Stimulated activated effector memory CD8-positive, alpha-beta T cell treated with anti-CD3 and anti-CD28 coated beads, Interleukin-12 subunit alpha, Interleukin-12 subunit beta, amount 100 ng/mL, for 72 hours (primary cell): ENCODE results near the gene TYW1.
"Not testable (repeated sequence)": the region's sequence is repeated elsewhere in the genome, so short reads cannot be mapped to it uniquely, and the experiment has no call there.

Experiments
- ATAC-seq: fragments of 150-1000 bp; cut with Tn5 transposase; 2 replicates; pipeline ENCODE4 v1.10.0; 2021
- DNase-seq, 2 donors: peaks; one replicate each; pipeline ENCODE4 v3.0.0; 2021 to 2022; ENCODE audit warnings: low spot score in 2 of 2
- H3K27ac Mint-ChIP-seq: one replicate; pipeline ENCODE4 v1.8.0; 2022; ENCODE audit warnings: mild to moderate bottlenecking, mixed read lengths
- H3K36me3 Mint-ChIP-seq: one replicate; pipeline ENCODE4 v1.8.0; 2022; ENCODE audit warnings: mild to moderate bottlenecking, mixed read lengths
- H3K4me1 Mint-ChIP-seq: one replicate; pipeline ENCODE4 v1.8.0; 2022; ENCODE audit warnings: mixed read lengths
- H3K4me3 Mint-ChIP-seq: one replicate; pipeline ENCODE4 v1.8.0; 2022; ENCODE audit warnings: mild to moderate bottlenecking, mixed read lengths
- H3K9me3 Mint-ChIP-seq: one replicate; pipeline ENCODE4 v1.8.0; 2022; ENCODE audit warnings: mixed read lengths

The TYW1 gene

DNA sequence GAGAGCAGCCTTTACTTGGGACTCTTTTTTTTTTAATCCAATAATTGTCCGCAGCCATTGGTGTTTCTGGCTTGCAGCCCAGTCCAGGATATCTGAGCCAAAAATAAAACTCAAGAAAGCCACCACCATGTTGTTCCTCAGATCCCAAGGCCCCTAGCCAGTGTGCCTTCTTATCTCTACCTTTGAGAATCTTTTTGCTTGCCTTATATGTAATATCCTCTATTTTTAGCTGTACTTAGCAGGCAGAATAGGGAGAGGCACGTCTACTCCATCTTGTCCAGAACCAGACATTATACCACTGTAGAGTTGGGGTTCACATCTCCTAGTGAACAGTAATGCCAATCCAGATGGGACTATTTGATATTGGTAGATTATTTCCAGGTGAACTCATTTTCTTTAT is 209.1 kb downstream of the TYW1 start:
- H3K36me3 Mint-ChIP-seq, result peaks cover 19% of the 10 kb centered on the region

DNA sequence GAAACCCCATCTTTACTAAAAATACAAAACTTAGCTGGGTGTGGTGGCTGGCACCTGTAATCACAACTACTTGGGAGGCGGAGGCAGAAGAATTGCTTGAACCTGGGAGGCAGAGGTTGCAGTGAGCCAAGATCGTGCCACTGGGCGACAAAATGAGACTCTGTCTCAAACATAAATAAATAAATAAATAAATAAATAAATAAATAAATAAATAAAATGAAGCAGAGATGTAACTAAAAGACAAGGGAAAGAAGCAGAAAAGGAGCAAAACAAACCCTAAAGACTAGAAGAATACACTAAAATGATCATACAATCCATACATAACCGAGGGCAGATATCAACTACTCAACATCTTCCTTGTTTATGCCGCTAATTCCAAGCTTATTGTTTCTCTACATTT is 209.8 kb downstream of the TYW1 start:
- no peak overlapping the region for H3K4me3 Mint-ChIP-seq
- no peak for ATAC-seq
- H3K4me1 Mint-ChIP-seq, result no peaks in the 10 kb centered on the region
- peaks cover 20% of the 10 kb centered on the region for H3K36me3 Mint-ChIP-seq
- no peaks in the 10 kb centered on the region for H3K9me3 Mint-ChIP-seq
- no peak overlapping the region for H3K27ac Mint-ChIP-seq
- no peak for DNase-seq

More for the DNA sequence above, 209.1 kb downstream of the TYW1 start:
- DNase-seq, H3K27ac Mint-ChIP-seq, H3K4me3 Mint-ChIP-seq, H3K9me3 Mint-ChIP-seq, H3K4me1 Mint-ChIP-seq, ATAC-seq: not testable (repeated sequence)

DNA sequence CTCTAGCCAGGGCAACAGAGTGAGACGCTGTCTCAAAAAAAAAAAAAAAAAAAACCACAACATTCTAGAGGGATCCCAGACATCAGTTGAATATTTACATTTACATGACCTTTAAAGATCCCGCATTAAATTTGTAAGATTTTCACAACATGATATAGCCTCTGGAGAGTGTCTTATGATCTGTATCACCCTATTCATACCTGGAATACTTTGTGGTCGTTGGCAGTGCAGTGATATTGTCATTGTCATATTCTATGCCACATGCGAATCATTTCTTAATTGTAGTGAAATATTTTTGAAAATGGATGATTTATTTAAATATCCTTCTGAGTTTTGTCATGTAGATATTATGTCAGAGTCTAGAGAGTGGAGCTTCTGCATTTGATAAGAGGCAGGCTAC is 212.0 kb downstream of the TYW1 start:
- H3K36me3 Mint-ChIP-seq, result peaks cover 14% of the 10 kb centered on the region

DNA sequence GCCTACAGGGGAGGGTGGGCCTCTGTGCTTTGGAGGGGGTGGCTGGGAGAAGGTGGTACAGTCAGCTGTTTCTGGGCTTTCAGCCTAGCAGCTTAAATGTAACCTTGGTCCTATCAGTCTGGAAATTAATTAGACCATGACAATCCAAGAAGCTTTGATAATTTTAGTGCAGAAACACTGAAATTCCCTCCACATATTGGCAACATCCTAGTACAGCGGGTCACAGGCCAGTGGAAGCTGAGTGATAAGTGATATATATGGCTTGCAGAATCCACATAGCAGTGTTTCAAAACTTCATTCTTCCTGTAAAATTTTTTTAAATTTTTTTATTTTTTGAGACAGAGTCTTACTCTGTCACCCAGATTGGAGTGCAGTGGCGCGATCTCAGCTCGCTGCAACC is 212.6 kb downstream of the TYW1 start:
- DNase-seq (no peak), ATAC-seq (no peak)
- Mint-ChIP-seq H3K36me3 (peaks cover 14% of the 10 kb centered on the region), H3K4me3 (no peak overlapping the region), H3K4me1 (no peaks in the 10 kb centered on the region), H3K9me3 (no peaks in the 10 kb centered on the region), H3K27ac (no peak overlapping the region)

More for the DNA sequence above, 212.0 kb downstream of the TYW1 start:
- H3K27ac Mint-ChIP-seq, H3K9me3 Mint-ChIP-seq, H3K4me1 Mint-ChIP-seq, DNase-seq, H3K4me3 Mint-ChIP-seq: not testable (repeated sequence)
- peak; percentile 78 for ATAC-seq

DNA sequence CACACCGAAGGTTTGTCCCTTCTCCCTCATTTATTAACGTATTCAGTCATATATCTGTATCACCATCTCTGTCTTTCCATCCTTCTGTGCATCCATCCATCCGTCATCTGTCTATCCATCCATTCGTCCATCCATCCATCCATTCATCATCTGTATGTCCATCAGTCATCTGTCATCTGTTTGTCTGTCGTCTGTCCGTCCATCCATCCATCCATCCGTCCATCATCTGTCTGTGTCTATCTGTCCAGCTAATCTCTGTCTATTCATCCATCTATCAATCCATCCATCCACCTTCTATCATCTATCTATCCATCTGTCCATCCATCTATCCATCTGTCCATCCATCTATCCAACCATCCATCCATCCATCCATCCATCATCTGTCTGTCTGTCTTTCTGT is 213.9 kb downstream of the TYW1 start:
- H3K27ac Mint-ChIP-seq, result no peak overlapping the region
- H3K36me3 Mint-ChIP-seq, result peaks cover 6% of the 10 kb centered on the region
- no peak for ATAC-seq
- DNase-seq, result no peak
- peaks cover 5% of the 10 kb centered on the region for H3K4me1 Mint-ChIP-seq
- H3K4me3 Mint-ChIP-seq, result no peak overlapping the region
- H3K9me3 Mint-ChIP-seq, result no peaks in the 10 kb centered on the region

DNA sequence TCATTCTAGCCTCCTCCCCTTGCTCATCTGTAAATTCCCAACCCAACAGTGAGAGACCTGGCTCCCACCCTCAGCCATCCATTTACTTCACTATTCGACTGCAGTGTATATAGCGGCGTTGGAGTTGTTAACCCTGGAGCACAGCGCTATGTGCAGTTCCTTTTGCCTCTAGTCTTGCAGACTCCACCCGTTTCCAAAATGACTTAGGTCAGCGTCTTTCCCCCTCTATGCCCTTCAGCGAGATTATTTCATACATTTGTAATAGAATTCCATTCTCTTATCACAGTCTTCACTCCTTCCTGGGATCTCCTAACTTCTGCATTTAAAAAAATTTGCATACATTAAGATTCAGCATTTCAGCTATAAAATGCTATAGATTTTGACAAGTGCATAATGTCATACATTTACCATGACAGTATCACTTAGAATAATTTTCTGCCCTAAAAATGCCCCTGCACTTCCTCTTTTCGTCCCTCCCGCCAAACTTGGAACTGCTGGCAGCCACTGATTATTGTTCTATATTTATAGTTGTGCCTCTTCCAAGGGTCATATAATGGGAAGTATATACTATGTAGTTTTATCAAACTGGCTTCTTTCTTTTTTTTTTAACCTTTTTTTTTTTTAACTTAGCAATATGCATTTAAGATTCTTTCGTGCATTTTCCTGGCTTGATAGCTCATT is 215.2 kb downstream of the TYW1 start:
- H3K27ac Mint-ChIP-seq, H3K4me1 Mint-ChIP-seq, ATAC-seq, H3K36me3 Mint-ChIP-seq, H3K9me3 Mint-ChIP-seq, H3K4me3 Mint-ChIP-seq, DNase-seq: not testable (repeated sequence)

DNA sequence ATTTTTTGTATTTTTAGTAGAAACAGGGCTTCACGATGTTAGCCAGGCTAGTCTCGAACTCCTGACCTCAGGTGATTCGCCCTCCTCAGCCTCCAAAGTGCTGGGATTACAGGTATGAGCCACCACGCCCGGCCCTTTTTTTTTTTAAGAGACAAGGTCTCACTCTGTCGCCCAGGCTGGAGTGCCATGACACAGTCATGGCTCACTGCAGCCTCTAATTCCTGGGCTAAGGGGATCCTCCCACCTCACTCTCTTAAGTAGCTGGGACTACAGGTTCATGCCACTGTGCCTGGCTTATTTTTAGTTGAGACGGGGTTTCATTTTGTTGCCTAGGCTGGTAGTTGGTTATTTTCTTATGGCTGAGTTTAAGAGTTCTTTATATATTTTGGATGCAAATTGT is 216.4 kb downstream of the TYW1 start:
- not testable (repeated sequence) for H3K4me3 Mint-ChIP-seq, DNase-seq, ATAC-seq, H3K4me1 Mint-ChIP-seq, H3K27ac Mint-ChIP-seq, H3K9me3 Mint-ChIP-seq, H3K36me3 Mint-ChIP-seq

DNA sequence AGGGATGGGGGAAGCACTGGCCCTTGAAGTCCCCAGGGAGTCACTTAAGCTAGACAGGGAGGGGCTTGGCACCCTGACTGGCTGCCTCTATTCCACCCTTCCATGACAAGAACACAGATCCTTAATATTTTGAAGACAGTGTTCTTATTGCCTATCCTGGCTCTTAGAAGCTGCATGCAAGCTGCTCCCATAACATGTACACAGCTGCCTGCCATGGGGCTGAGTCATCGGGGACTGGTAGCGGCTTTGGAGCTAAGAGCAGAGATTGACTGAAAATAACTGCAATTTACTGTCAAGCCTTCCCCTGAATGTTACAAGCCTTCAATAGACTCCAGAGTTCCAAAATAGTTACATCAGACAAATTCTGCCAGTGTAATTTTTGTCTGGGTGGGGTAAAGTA is 226.9 kb downstream of the TYW1 start:
- H3K4me1 Mint-ChIP-seq, result peaks cover 11% of the 10 kb centered on the region
- H3K27ac Mint-ChIP-seq, DNase-seq, H3K4me3 Mint-ChIP-seq, H3K9me3 Mint-ChIP-seq, ATAC-seq: not testable (repeated sequence)
- H3K36me3 Mint-ChIP-seq, result peaks cover 17% of the 10 kb centered on the region

DNA sequence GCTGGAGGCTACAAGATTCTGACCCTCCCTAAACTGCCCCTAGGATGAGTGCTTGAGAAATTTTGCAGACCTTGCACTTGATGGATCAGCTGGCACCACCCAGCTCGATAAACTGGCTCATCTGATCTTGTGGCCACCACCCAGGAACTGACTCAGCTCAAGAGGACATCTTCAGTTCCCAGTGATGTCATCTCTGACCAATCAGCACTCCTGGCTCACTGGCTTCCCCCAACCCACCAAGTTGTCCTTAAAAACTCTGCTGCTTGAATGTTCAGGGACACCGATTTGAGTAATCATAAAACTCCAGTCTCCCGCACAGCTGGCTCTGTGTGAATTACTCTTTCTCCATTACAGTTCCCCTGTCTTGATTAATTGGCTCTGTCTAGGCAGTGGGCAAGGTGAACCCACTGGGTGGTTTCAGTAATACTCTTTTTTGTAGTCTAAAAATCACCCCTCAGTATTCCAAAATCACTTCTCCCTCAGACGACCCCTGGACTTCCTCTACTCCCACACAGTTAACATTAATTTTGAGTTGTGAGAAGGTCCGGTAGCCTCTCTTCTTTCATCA is 229.8 kb downstream of the TYW1 start:
- H3K27ac Mint-ChIP-seq, result peak overlapping the region; percentile 69
- DNase-seq, result peak in 1 of 2 donors; percentile 51
- H3K4me3 Mint-ChIP-seq, H3K36me3 Mint-ChIP-seq, H3K9me3 Mint-ChIP-seq: not testable (repeated sequence)
- peaks cover 15% of the 10 kb centered on the region for H3K4me1 Mint-ChIP-seq
- ATAC-seq, result peak; percentile 68

DNA sequence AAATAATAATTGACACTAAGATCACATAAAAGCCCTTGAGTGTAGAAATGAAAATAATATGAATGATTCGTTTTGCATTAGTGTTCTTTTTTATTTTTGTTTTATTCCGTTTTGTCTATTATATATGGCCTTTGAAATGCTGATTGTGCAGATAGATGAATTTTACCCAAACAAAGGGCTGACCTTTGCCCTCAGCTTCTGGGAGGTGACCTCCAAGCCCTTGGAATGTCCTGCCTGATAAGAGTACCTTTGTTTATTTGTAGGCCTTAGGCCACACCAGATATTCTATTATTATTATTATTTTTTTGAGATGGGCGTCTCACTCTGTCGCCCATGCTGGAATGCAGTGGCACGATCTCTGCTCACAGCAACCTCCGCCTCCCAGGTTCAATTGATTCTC is 230.3 kb downstream of the TYW1 start:
- Mint-ChIP-seq H3K4me1 (peaks cover 15% of the 10 kb centered on the region), H3K27ac (peak overlapping the region; percentile 69)
- ATAC-seq, DNase-seq, H3K9me3 Mint-ChIP-seq, H3K36me3 Mint-ChIP-seq, H3K4me3 Mint-ChIP-seq: not testable (repeated sequence)

DNA sequence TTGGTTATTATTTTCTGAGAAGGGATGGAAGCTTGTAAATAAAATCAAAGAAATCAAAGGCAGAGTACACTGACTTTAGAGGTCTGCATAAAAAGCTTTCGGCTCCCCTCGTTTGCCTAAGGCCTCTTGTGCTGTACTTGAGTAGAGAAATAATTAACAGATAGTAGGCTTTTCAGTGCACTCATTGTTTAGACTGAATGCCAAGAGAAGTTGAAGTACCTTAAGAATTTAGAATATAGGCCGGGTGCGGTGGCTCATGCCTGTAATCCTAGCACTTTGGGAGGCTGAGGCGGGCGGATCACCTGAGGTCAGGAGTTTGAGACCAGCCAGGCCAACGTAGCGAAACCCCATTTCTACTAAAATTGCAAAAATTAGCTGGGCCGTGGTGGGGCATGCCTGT is 232.4 kb downstream of the TYW1 start:
- H3K4me3 Mint-ChIP-seq, ATAC-seq, DNase-seq, H3K36me3 Mint-ChIP-seq, H3K9me3 Mint-ChIP-seq: not testable (repeated sequence)
- Mint-ChIP-seq H3K4me1 (peaks cover 15% of the 10 kb centered on the region), H3K27ac (peak overlapping the region; percentile 50)

DNA sequence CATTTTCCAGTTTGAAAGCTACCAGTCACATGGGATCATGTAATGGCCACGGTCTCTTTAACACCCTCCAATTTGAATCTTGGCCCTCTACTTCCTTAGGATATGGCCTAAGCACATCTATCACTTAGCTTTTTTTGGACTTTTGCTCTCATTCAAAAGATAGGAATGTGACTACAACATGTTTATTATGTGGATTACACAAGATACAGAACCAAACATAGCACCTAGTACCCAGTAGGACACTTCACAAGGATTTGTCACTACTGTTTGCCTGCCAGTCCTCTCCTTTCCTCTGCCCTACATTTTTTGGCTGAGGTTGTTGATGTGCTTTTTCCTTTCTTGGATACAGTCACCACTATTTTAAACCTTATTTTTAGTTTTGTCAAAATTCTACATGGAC is 233.4 kb downstream of the TYW1 start:
- not testable (repeated sequence) for DNase-seq, H3K27ac Mint-ChIP-seq, ATAC-seq, H3K9me3 Mint-ChIP-seq, H3K36me3 Mint-ChIP-seq, H3K4me3 Mint-ChIP-seq
- H3K4me1 Mint-ChIP-seq, result peaks cover 15% of the 10 kb centered on the region

DNA sequence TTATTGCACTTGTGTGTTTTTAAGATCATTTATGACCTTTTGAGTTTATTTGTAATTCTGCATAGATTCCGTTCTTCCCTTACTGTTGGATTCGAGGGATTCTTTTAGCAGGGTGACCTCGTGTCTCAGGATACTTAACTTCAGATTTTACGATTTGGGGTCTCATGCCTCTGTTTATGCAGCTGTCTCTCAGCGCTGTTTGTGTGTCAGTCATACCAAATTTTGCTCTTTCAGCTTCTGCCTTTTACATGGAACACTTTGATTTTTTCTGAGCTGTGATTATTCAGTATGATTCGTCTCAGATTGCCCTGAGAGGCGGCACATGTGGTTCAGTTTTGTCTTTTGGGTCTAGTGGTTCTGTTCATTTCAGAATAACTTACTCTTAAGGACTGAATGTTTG is 236.9 kb downstream of the TYW1 start:
- H3K4me3 Mint-ChIP-seq, H3K4me1 Mint-ChIP-seq, DNase-seq, ATAC-seq, H3K9me3 Mint-ChIP-seq: not testable (repeated sequence)
- peak overlapping the region; percentile 48 for H3K27ac Mint-ChIP-seq
- H3K36me3 Mint-ChIP-seq, result peaks cover 15% of the 10 kb centered on the region

DNA sequence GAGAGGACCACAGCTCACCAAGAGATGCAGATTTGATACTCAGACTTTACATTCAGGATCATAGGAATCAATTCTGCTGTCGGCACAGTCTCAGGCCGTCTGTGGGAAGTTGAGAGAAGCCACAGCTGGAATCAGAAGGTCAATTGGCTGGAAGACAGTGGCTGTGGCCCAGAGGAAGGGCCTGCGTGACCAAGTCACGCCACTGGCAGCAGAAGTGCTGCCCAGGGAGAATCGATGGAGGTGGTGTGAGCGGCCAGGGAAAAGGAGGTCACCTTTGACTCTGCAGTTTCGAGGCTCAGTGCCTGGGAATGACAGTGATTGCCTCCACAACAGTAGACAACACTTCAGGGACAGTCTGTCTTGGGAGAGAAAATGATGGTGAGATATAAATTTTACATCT is 239.6 kb downstream of the TYW1 start:
- ATAC-seq, H3K4me1 Mint-ChIP-seq, DNase-seq, H3K9me3 Mint-ChIP-seq, H3K27ac Mint-ChIP-seq, H3K4me3 Mint-ChIP-seq: not testable (repeated sequence)
- H3K36me3 Mint-ChIP-seq, result peaks cover 33% of the 10 kb centered on the region

DNA sequence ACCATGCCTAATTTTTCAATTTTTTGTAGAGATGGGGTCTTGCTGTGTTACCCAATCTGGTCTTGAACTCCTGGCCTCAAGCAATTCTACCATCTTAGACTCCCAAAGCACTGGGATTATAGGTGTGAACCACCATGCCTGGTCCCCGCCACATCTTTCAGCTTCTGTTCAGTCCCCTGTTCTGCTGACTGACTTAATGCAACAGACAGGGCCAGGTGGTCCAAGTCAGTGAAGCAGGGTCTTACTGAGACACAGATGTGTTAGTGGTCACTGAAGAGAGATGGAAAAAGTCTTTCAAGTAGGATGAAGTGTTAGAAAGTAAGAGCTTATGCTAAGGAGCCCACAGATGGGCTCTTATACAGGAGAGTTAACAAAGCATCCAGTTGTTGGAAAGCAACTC is 246.2 kb downstream of the TYW1 start:
- not testable (repeated sequence) for H3K9me3 Mint-ChIP-seq, H3K4me3 Mint-ChIP-seq, H3K27ac Mint-ChIP-seq, ATAC-seq, H3K4me1 Mint-ChIP-seq, DNase-seq
- peaks cover 23% of the 10 kb centered on the region for H3K36me3 Mint-ChIP-seq

DNA sequence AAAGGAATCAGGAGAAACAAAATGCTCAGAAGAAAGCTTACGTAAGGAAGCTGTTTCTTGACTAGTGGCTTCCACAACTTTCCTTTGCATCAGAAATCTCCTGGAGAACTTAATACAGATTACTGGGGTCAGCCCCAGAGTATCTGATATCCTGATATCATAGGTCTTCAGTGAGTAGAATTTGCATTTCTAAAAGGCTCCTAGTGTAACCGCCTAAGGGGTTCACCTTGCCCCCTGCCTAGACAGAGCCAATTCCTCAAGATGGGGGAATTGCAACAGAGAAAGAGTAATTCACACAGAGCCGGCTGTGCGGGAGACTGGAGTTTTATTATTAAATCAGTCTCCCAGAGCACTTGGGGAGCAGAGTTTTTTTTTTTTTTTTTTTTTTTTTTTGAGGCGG is 251.7 kb downstream of the TYW1 start:
- not testable (repeated sequence) for H3K36me3 Mint-ChIP-seq, DNase-seq, ATAC-seq, H3K4me3 Mint-ChIP-seq, H3K9me3 Mint-ChIP-seq, H3K4me1 Mint-ChIP-seq, H3K27ac Mint-ChIP-seq
